ENCODE measurements around the gene PSPH. TPM values are rescaled to one million over a fixed set of nuclear protein-coding genes. Genes with fewer than 3 reads are reported as not detected.
A peak's percentile ranks its signal among the peaks of the same experiment; 100 is the strongest.
"Not testable (repeated sequence)": the region's sequence is repeated elsewhere in the genome, so short reads cannot be mapped to it uniquely, and the experiment has no call there.

Gene PSPH
- total and polyA plus RNA-seq, 8 donors: 13.7 to 25.0 (median 20.7) TPM

DNA sequence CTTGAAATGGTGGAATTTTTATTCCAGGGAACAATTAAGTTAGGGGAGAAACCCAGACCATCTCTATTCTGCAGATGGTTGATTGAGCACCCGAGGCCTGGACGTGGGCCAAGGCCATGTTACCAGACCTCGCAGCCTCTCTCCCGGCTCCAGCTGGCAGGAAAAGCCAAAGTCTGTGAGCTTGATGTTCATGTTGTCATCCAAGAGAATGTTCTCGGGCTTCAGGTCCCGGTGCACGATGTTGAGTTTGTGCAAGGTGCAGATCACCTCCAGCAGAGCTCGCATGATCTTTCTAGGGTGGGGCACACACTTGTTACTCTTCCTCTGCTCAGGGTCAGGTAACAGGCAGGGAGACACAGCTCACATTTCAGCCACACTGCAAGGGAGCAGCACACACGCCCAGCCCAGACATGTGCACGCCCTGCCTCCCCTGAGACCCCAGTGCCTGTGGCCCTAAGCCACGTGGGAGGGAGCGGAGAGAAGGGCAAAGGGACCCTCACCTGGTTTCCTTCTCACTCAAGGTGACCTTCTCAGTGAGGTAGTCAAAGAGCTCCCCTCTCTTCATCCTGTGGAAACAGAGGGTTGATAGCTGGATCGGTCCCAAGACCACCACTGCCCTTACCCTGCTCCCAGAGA, 32.0 kb upstream of the PSPH start:
- ATAC-seq: no peak

DNA sequence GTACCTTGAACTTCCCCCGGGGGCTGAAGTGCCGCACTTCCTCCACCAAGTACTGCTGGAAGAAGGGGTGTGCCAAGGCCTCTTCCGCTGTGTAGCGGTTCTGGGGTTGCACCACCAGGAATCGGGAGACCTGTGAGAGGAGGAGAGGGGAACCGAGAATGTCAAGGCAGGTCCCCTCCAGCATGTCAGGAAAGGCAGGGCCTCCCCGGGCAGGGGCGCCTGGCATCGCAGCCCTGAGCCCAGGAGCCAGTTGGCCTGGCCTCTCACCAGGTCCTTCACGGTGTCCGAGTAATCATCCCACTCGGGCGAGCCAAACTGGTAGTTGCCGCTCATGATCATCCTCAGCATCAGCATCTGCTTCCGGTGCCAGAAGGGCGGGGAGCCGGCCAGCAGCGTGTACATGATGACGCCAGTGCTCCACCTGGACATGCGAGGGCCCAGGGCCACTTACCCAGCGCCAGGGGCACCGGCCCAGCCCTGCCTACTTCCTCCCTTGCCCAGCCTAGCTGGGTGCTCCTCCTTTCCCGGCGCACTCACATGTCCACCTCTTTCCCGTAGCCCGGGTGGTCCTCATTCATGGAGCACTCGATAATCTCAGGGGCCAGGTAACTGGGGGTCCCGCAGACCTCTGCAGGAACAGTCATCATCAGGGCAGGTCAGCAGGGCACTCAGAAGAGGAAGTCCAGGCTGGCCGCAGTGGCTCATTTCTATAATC, 30.5 kb upstream of the PSPH start:
- no peak overlapping the region for H3K4me3 ChIP-seq
- DNase-seq (no peak), ATAC-seq (no peak)
- H3K27ac ChIP-seq: no peak overlapping the region
- H3K9me3 ChIP-seq: no peaks in the 10 kb centered on the region
- H3K27me3 ChIP-seq: no peaks in the 10 kb centered on the region
- no peak for TF ChIP-seq CTCF (IDR thresholded peaks at IDR 0.05)
- H3K36me3 ChIP-seq: peaks cover 0 to 51% of the 10 kb centered on the region in 2 donors
- intact Hi-C loops (cut with DNase I): no loop called here
- H3K4me1 ChIP-seq: no peaks in the 10 kb centered on the region

More for the DNA sequence above, 32.0 kb upstream of the PSPH start:
- peak in 1 of 4 donors; percentile 48 for DNase-seq
- TF ChIP-seq CTCF (IDR thresholded peaks at IDR 0.05): no peak
- no peak overlapping the region for H3K27ac ChIP-seq
- no peak overlapping the region for H3K4me3 ChIP-seq
- H3K4me1 ChIP-seq: no peaks in the 10 kb centered on the region
- no peaks in the 10 kb centered on the region for H3K9me3 ChIP-seq
- H3K27me3 ChIP-seq: no peaks in the 10 kb centered on the region
- intact Hi-C loops (cut with DNase I): no loop called here
- H3K36me3 ChIP-seq: peaks cover 0 to 50% of the 10 kb centered on the region in 2 donors

DNA sequence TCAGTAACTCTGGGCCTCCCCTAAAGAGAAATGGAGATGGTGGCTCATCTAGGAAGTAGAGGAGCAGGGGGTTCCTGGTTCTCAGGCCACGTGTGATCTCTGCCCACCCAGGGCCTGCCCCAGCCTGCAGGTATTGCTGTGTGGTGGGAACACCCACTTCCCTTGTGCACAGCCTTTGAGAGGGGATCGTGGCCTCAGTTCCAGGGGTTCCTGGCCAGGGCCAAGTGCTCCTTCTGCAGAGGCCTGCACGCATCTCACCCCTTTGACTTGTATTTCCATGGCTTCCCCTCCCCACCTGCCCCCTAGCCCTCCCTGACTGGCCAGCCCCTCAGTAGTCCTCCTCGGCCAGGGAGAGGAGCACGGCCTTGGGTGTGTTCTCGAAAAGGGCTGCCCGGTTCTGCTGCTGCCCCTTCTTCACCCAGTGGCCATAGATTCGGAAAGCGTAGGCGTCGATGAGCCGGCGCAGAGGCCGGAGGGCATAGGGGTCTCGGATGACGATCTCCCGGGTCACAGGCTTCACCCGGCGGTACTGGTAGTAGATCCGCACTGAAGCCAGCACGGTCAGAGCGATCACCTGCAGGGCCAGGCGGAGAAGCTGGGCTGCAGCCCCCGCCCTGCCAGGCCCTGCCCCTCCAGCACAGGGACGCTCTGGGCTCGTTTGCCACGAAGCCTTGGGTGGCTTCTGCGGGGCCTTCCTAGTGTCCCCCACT, 29.6 kb upstream of the PSPH start:
- H3K4me1 ChIP-seq; H3K4me3 ChIP-seq; ATAC-seq; H3K9me3 ChIP-seq; H3K27ac ChIP-seq; H3K27me3 ChIP-seq; intact Hi-C loops (cut with DNase I); DNase-seq: not testable (repeated sequence)
- H3K36me3 ChIP-seq: peaks cover 0 to 54% of the 10 kb centered on the region in 2 donors

DNA sequence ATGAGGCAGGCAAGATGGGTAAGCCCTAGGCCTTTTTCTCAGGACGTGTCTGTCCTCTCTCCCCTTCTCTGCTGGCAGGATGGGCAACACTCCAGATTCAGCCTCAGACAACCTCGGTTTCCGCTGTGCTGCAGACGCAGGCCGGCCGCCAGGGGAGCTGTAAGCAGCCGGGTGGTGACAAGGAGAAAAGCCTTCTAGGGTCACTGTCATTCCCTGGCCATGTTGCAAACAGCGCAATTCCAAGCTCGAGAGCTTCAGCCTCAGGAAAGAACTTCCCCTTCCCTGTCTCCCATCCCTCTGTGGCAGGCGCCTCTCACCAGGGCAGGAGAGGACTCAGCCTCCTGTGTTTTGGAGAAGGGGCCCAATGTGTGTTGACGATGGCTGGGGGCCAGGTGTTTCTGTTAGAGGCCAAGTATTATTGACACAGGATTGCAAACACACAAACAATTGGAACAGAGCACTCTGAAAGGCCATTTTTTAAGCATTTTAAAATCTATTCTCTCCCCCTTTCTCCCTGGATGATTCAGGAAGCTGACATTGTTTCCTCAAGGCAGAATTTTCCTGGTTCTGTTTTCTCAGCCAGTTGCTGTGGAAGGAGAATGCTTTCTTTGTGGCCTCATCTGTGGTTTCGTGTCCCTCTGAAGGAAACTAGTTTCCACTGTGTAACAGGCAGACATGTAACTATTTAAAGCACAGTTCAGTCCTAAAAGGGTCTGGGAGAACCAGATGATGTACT, 28.4 kb upstream of the PSPH start:
- no peak overlapping the region for H3K4me3 ChIP-seq
- intact Hi-C loops (cut with DNase I): loop anchor here in 1 of 2 donors (10.0 kb wide), 1 partner anchor 75 kb away; no protein-coding TSS in a partner anchor
- DNase-seq (peak in 2 of 4 donors; percentile 66 to 87), ATAC-seq (peak; percentile 35)
- H3K36me3 ChIP-seq: peaks cover 0 to 54% of the 10 kb centered on the region in 2 donors
- H3K27me3 ChIP-seq: no peaks in the 10 kb centered on the region
- TF ChIP-seq CTCF (IDR thresholded peaks at IDR 0.05): peak in 1 of 2 donors; percentile 36
- H3K27ac ChIP-seq: peak overlapping the region in 1 of 2 donors; percentile 44
- H3K9me3 ChIP-seq: no peaks in the 10 kb centered on the region
- H3K4me1 ChIP-seq: no peaks in the 10 kb centered on the region

DNA sequence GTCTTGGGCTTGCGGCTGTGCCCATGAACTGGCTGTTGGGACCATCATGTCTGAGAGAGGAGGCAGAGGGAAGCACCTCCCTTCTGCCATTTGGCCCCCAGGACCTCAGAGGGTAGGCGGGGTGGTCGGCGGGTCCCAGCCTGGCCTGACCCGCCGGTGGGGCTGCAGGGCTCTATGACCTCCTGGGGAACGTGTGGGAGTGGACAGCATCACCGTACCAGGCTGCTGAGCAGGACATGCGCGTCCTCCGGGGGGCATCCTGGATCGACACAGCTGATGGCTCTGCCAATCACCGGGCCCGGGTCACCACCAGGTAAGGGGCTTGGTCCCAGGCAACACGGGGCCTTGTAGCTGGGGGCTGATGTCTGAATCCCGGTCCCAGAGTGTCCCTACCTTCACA, 27.0 kb upstream of the PSPH start:
- no peaks in the 10 kb centered on the region for H3K4me1 ChIP-seq
- H3K27ac ChIP-seq: no peak overlapping the region
- intact Hi-C loops (cut with DNase I): loop anchor here in 1 of 2 donors (10.0 kb wide), 1 partner anchor 73 kb away; no protein-coding TSS in a partner anchor
- TF ChIP-seq CTCF (IDR thresholded peaks at IDR 0.05): no peak
- ATAC-seq (no peak), DNase-seq (peak in 1 of 4 donors; percentile 28)
- no peaks in the 10 kb centered on the region for H3K9me3 ChIP-seq
- H3K4me3 ChIP-seq: no peak overlapping the region
- H3K36me3 ChIP-seq: peaks cover 0 to 58% of the 10 kb centered on the region in 2 donors
- H3K27me3 ChIP-seq: no peaks in the 10 kb centered on the region

Measured in left lung (tissue), 10 donors.